ENCODE results near the gene ATP2B2.

ATP2B2 gene

DNA sequence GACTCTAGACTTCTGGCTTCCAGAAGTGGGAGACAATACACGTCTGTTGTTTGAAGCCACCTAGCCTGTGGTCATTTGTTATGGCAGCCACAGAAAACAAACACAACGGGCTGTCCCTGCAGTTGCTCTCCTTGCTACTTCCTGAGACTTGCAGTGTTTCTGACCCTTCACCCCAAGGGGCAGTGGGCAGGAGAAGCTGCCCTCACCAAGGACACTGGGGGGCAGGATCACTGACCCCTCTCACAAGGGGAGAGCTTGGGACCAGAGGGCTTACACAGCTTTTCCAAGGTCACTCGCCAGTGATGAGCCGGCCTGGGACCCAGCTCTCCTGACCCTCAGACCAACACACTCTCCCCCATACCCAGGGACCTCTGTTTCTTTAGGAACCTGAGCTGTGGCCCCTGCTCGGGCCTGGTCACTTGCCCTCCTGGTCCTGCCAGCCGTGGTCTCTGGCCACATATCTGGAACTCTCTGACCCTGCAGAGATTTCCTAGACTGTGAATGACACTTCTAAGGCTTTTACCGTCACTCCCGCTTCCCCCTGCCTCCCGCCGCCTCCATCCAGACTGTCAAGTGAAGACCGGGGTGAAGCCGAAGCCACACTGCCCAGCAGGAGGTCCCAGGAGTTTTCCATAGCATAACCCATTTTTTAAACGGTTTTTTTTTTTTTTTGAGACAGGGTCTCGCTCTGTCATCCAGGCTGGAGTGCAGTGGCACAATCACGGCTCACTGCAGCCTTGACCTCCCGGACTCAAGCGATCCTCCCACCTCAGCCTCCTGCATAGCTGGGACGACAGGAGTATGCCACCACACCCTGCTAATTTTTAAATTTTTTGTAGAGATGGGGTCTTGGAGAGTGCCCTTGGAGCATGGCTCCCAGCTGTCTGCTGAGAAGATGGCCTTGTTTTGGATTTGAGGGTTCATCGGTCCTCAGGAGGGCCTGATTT, 4.4 kb downstream of the ATP2B2 start:
- Histone ChIP-seq H3K9me3 (ENCODE audit: severe bottlenecking) (no peaks in the 10 kb centered on the region), H3K27me3 (ENCODE audit: insufficient read depth, poor library complexity, severe bottlenecking) (peaks cover 25% of the 10 kb centered on the region)
- ATAC-seq (ENCODE audit: low read depth): no peak

DNA sequence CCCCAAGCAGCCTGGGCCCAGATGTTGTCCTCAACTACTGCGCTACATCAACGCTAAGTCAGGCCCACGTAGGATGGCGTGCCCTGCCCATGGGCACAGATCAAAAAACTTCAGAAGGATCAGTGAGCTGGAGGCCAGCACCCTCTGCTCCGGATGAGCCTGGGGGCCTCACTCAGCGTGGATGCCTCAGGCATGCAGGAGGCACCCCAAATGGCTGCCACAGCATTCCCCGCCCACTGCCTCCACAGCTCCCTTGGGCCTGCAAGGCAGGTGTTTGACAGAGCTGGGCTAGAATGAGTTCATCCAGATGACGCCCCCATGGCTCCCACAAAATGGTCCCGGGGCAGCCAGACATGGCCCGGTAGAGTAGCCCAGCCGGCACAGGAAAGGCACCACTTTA, 7.1 kb downstream of the ATP2B2 start:
- ATAC-seq (ENCODE audit: low read depth) (no peak), DNase-seq (ENCODE audit: low spot score) (no peak)
- no peak overlapping the region for H3K27ac ChIP-seq (ENCODE audit: poor library complexity, severe bottlenecking)
- no peak overlapping the region for H3K4me3 ChIP-seq (ENCODE audit: severe bottlenecking)
- no peaks in the 10 kb centered on the region for H3K4me1 ChIP-seq (ENCODE audit: insufficient read depth, poor library complexity, severe bottlenecking)
- H3K27me3 ChIP-seq (ENCODE audit: insufficient read depth, poor library complexity, severe bottlenecking): peaks cover 2% of the 10 kb centered on the region
- no peaks in the 10 kb centered on the region for H3K36me3 ChIP-seq (ENCODE audit: low read depth)
- TF ChIP-seq, protein P1, sequence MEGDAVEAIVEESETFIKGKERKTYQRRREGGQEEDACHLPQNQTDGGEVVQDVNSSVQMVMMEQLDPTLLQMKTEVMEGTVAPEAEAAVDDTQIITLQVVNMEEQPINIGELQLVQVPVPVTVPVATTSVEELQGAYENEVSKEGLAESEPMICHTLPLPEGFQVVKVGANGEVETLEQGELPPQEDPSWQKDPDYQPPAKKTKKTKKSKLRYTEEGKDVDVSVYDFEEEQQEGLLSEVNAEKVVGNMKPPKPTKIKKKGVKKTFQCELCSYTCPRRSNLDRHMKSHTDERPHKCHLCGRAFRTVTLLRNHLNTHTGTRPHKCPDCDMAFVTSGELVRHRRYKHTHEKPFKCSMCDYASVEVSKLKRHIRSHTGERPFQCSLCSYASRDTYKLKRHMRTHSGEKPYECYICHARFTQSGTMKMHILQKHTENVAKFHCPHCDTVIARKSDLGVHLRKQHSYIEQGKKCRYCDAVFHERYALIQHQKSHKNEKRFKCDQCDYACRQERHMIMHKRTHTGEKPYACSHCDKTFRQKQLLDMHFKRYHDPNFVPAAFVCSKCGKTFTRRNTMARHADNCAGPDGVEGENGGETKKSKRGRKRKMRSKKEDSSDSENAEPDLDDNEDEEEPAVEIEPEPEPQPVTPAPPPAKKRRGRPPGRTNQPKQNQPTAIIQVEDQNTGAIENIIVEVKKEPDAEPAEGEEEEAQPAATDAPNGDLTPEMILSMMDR (IDR thresholded peaks at IDR 0.05; ENCODE audit: poor library complexity, severe bottlenecking): no peak
- H3K9me3 ChIP-seq (ENCODE audit: severe bottlenecking): no peaks in the 10 kb centered on the region

More for the DNA sequence above, 4.4 kb downstream of the ATP2B2 start:
- Histone ChIP-seq H3K27ac (ENCODE audit: poor library complexity, severe bottlenecking) (no peak overlapping the region), H3K4me1 (ENCODE audit: insufficient read depth, poor library complexity, severe bottlenecking) (no peaks in the 10 kb centered on the region), H3K4me3 (ENCODE audit: severe bottlenecking) (no peak overlapping the region), H3K36me3 (ENCODE audit: low read depth) (no peaks in the 10 kb centered on the region)
- TF ChIP-seq, protein P1 (IDR thresholded peaks at IDR 0.05; ENCODE audit: poor library complexity, severe bottlenecking): no peak
- no peak for DNase-seq (ENCODE audit: low spot score)

DNA sequence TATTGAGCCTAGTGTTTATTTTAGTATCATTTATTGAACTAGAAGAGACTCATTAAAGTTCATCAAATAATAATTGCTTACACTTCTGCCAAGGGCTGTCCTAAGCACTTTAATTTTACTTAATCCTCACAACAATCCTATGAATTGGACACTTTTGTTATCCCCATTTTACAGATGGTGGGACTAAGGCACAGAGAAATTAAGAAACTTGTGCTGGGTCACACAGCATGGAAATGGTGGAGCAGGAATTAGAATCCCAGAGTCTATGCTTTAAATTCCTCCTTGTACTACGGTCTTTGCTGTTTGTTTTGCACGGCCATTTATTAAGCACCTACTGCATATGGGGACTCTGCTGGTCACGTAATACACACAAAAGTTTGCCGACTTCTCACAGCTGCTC, 7.9 kb downstream of the ATP2B2 start:
- H3K27me3 ChIP-seq (ENCODE audit: insufficient read depth, poor library complexity, severe bottlenecking): no peaks in the 10 kb centered on the region
- no peaks in the 10 kb centered on the region for H3K9me3 ChIP-seq (ENCODE audit: severe bottlenecking)
- no peaks in the 10 kb centered on the region for H3K4me1 ChIP-seq (ENCODE audit: insufficient read depth, poor library complexity, severe bottlenecking)
- TF ChIP-seq, protein P1 (IDR thresholded peaks at IDR 0.05; ENCODE audit: poor library complexity, severe bottlenecking): no peak
- no peaks in the 10 kb centered on the region for H3K36me3 ChIP-seq (ENCODE audit: low read depth)
- H3K27ac ChIP-seq (ENCODE audit: poor library complexity, severe bottlenecking): no peak overlapping the region
- H3K4me3 ChIP-seq (ENCODE audit: severe bottlenecking): no peak overlapping the region
- DNase-seq (ENCODE audit: low spot score) (no peak), ATAC-seq (ENCODE audit: low read depth) (no peak)

DNA sequence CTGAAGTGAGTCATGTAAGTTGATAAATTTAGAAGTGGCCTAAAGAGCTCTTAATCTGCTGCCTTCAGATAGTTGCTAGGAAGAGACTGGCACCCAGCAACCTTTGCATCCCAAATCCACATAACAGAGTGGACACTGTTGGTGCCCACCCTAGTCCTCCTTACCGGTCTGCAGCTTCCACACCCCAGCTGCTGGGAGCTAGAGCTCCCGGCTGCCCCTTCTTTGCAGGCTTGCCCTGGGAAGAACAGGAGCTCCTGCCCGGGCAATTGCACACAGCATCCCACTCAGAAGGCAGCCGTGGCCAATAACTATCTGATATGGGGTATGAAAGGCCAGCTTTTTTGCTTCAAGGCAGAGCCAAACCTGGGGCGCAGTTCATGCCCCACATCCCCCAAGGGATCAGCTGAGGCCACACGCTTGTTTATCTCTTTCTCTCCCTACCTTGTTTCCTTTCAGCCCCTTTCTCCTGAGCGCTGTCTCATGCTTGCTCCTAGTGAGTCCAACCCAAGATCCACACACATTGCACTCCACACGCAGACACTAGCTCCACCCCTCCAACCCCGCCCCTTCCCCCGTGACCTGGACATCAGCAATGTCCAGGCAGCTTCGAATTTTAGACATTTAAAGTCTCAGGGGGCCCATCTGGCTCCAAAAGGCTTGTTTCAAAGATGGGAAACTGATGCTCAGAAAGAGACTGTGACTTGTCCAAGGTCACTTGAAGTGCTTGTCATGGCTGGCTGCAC, 9.1 kb downstream of the ATP2B2 start:
- Histone ChIP-seq H3K9me3 (ENCODE audit: severe bottlenecking) (no peaks in the 10 kb centered on the region), H3K4me3 (ENCODE audit: severe bottlenecking) (no peak overlapping the region), H3K4me1 (ENCODE audit: insufficient read depth, poor library complexity, severe bottlenecking) (no peaks in the 10 kb centered on the region), H3K27ac (ENCODE audit: poor library complexity, severe bottlenecking) (no peak overlapping the region), H3K27me3 (ENCODE audit: insufficient read depth, poor library complexity, severe bottlenecking) (no peaks in the 10 kb centered on the region), H3K36me3 (ENCODE audit: low read depth) (no peaks in the 10 kb centered on the region)
- TF ChIP-seq, protein P1 (IDR thresholded peaks at IDR 0.05; ENCODE audit: poor library complexity, severe bottlenecking): no peak
- no peak for DNase-seq (ENCODE audit: low spot score)
- ATAC-seq (ENCODE audit: low read depth): no peak

All from RWPE2 (cell line).